ENCODE results near the gene HS3ST4. TPM values are rescaled to one million over a fixed set of nuclear protein-coding genes. Genes with fewer than 3 reads are reported as not detected.

The HS3ST4 gene
- total and polyA plus RNA-seq, 2 of the 8 experiments (the other 6 are each of a cell fraction or from before 2014, with no cell fraction given): 1.9 to 3.3 TPM

- no peak overlapping the region for H2AFZ ChIP-seq (ENCODE audit: low read length)
- no peak overlapping the region for H3K4ac ChIP-seq (replicated peaks; ENCODE audit: insufficient read length, low read depth, low read length)
- peaks cover 0 to 3% of the 10 kb centered on the region in 2 experiments for H4K20me1 ChIP-seq (replicated peaks in 1 of 2; ENCODE audit: control insufficient read depth in 1 of 2, insufficient read depth in 2 of 2, low read length in 2 of 2)
- H2BK12ac ChIP-seq (ENCODE audit: low read depth, low read length): no peak overlapping the region
- ChIA-PET POLR2A (ENCODE audit: partially characterized antibody) (no interaction called here), CTCF (ENCODE audit: partially characterized antibody) (interaction anchor here (1.2 kb wide), 1 partner anchor 15 kb away, joined by 3 read pairs; no protein-coding TSS in a partner anchor)
- H2BK5ac ChIP-seq (ENCODE audit: low read depth, low read length): no peak overlapping the region
- no peak overlapping the region for H3K23ac ChIP-seq (ENCODE audit: insufficient read length)
- H3K18ac ChIP-seq (ENCODE audit: extremely low read depth, low read length): no peak overlapping the region
- WGBS, 2 experiments (ENCODE audit: extremely low coverage in 1 of 2, insufficient coverage in 1 of 2, insufficient read length in 1 of 2, insufficient replicate concordance in 2 of 2, low coverage in 1 of 2, low lambda C conversion rate in 2 of 2, missing lambda C conversion rate in 1 of 2): 77% methylated on average over 6 of the region's 6 CpGs; no CpG with 5 or more reads in 1 of the 2 experiments
- H3K9ac ChIP-seq (replicated peaks in 1 of 4; ENCODE audit: extremely low read depth in 1 of 4, low read depth in 3 of 4, low read length in 3 of 4): no peak overlapping the region
- no peak overlapping the region for H3K4me3 ChIP-seq (ENCODE audit: extremely low read depth in 1 of 4, insufficient read depth in 2 of 4, low read depth in 3 of 4, low read length in 4 of 4)
- H2BK20ac ChIP-seq (ENCODE audit: low read length): no peak overlapping the region
- H2AK5ac ChIP-seq (ENCODE audit: low read depth, low read length): no peak overlapping the region
- H3K56ac ChIP-seq (replicated peaks; ENCODE audit: insufficient read length, low read depth, low read length): no peak overlapping the region
- FAIRE-seq (no peak), DNase-seq (ENCODE audit: low read depth in 1 of 2, low spot score in 2 of 2) (no peak)
- no peak overlapping the region for H4K8ac ChIP-seq (ENCODE audit: extremely low read depth, insufficient read depth, low read length)
- no peaks in the 10 kb centered on the region for H3K36me3 ChIP-seq (ENCODE audit: control insufficient read depth in 2 of 4, insufficient read depth in 4 of 4, low read length in 3 of 4)
- no peaks in the 10 kb centered on the region for H3K79me2 ChIP-seq (ENCODE audit: control insufficient read depth in 1 of 2, insufficient read depth in 2 of 2, low read length in 2 of 2)
- H2BK15ac ChIP-seq (ENCODE audit: low read length): 0 out of 2 replicates have a peak overlapping the region, but pooled peaks have one; percentile 51
- peaks cover 5% of the 10 kb centered on the region; the same call in 1 of the 2 replicates for H3K23me2 ChIP-seq (ENCODE audit: low read depth, low read length)
- no peak overlapping the region for H4K91ac ChIP-seq (replicated peaks; ENCODE audit: insufficient read length, low read length)
- no peak overlapping the region for H3K14ac ChIP-seq (ENCODE audit: insufficient read length)
- H3K4me2 ChIP-seq (ENCODE audit: insufficient read depth in 1 of 2, low read depth in 2 of 2, low read length in 2 of 2): no peak overlapping the region
- no peaks in the 10 kb centered on the region for H3K79me1 ChIP-seq (ENCODE audit: low read depth, low read length)
- H3K27me3 ChIP-seq (replicated peaks in 1 of 4; ENCODE audit: control insufficient read depth in 3 of 4, extremely low read depth in 1 of 4, insufficient read depth in 3 of 4, low read length in 3 of 4): no peaks in the 10 kb centered on the region
- H3K27ac ChIP-seq (ENCODE audit: low read depth, low read length): no peak overlapping the region
- H3K4me1 ChIP-seq (replicated peaks in 1 of 4; ENCODE audit: control insufficient read depth in 3 of 4, insufficient read depth in 4 of 4, low read length in 3 of 4): peaks cover 0 to 3% (median 0%) of the 10 kb centered on the region in 4 experiments; a peak in 1 of 7 replicates
- H2BK120ac ChIP-seq (replicated peaks; ENCODE audit: low read depth, low read length): no peak overlapping the region
- no peaks in the 10 kb centered on the region for H3K9me3 ChIP-seq (ENCODE audit: insufficient read depth in 2 of 2, low read depth in 1 of 2, low read length in 1 of 2)
- H4K5ac ChIP-seq (ENCODE audit: insufficient read length, low read depth, low read length): no peak overlapping the region
- no peak for TF ChIP-seq CTBP2 (IDR thresholded peaks at IDR 0.05; ENCODE audit: borderline replicate concordance, insufficient read depth, insufficient read length, low read length)
- no peak for TF ChIP-seq SRF (IDR thresholded peaks at IDR 0.05; ENCODE audit: low read depth, low read length)
These were observed 176.3 kb downstream of the HS3ST4 start for GRCh38 chr16:25868106-25868505.
